Ishikawa (cell line): Measurements from ENCODE around the gene RAPGEF2.

Experiments used
- CEBPB ChIP-seq: IDR thresholded peaks from 2 replicates; pipeline ENCODE4 v1.6.1; 2012
- CREB1 ChIP-seq: IDR thresholded peaks from 2 replicates; pipeline ENCODE4 v1.6.1; 2012; ENCODE audit warnings: low read depth
- EGR1 ChIP-seq: IDR thresholded peaks from 2 replicates; pipeline ENCODE4 v1.6.1; 2012
- EP300 ChIP-seq: IDR thresholded peaks from 2 replicates; pipeline ENCODE4 v1.6.1; 2012; ENCODE audit warnings: borderline replicate concordance
- NFIC ChIP-seq: IDR thresholded peaks from 2 replicates; pipeline ENCODE4 v1.6.1; 2012
- TAF1 ChIP-seq: IDR thresholded peaks from 2 replicates; pipeline ENCODE4 v1.6.1; 2012; ENCODE audit warnings: low read depth, mild to moderate bottlenecking
- USF1 ChIP-seq: IDR thresholded peaks from 2 replicates; pipeline ENCODE4 v1.6.1; 2012
- YY1 ChIP-seq: IDR thresholded peaks from 2 replicates; pipeline ENCODE4 v1.6.1; 2012; ENCODE audit warnings: low read depth
- ZBTB7A ChIP-seq: IDR thresholded peaks from 2 replicates; pipeline ENCODE4 v1.6.1; 2012; ENCODE audit warnings: low read depth
- TF ChIP-seq, protein P1 (sequence below): IDR thresholded peaks from 2 replicates; pipeline ENCODE4 v1.6.1; 2012

DNA sequence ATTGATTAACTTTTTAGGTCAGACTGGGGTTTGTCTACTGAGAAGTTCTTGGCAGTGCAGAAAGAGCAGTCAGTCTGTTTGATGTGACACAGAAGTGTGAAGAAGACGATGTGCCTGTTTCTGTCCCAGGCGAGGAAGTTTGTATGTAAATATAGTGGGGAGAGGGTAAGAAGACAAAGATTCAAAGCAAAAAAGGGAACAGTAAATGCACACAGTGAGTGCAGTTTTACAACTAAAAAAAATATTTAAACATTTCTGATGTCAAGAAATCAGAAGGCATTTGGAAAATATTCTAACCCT lies 264.9 kb downstream of the RAPGEF2 start:
- TF ChIP-seq TAF1 (no peak), EGR1 (no peak), EP300 (no peak), USF1 (no peak), NFIC (no peak), ZBTB7A (no peak), CEBPB (no peak), YY1 (no peak), CREB1 (no peak)
- TF ChIP-seq, protein P1, sequence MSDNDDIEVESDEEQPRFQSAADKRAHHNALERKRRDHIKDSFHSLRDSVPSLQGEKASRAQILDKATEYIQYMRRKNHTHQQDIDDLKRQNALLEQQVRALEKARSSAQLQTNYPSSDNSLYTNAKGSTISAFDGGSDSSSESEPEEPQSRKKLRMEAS, result no peak
